ENCODE measurements around the gene TPD52L2. TPM values are rescaled to one million over a fixed set of nuclear protein-coding genes. Genes with fewer than 3 reads are reported as not detected.
A peak's percentile ranks its signal among the peaks of the same experiment; 100 is the strongest.

TPD52L2 gene
- total RNA-seq, 2 experiments from 2014 or later = 43.1 to 44.6 TPM

DNA sequence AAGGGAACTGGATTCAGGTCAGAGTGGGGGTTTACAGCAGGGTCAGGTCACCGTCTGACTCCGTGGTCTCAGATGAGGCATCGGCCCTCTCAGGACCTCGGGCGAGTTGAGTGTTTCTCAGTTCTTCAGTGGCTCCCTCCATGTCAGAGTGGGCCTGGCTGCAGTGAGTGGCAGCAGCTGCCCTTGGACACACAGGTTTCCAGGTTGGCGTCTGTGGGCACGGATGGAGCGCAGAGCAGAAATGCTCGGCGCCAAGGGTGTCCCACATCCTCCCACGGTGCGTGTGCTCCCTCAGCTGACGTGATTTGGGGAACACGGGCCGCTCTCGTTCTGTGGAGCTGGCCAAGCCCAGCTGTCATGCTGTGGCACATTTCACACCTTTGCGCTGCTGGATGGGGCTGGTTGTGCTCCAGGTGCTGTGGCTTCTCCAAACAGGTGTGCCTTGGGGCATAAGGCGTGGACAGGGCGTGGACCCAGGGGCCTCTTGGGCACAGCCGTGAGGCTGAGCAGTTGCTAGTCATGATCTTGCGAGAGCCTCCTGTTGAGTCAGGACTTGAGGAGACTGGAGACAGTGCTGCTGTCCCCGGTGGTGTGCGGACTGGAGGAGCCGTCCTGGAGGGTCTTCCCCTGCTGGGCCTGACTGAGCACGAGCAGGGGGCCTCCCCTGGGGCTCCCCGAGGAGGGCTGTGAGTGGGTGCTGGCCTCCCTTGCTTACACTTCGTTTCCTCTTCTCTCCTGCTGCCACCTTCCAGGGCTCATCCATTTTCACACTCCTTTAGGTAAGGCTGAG, 20.4 kb downstream of the TPD52L2 start:
- Mint-ChIP-seq H3K27me3 (no peaks in the 10 kb centered on the region), H3K36me3 (ENCODE audit: low read depth) (peaks cover 16% of the 10 kb centered on the region), H3K27ac (no peak overlapping the region), H3K4me1 (ENCODE audit: low read depth) (no peaks in the 10 kb centered on the region), H3K9me3 (no peaks in the 10 kb centered on the region), H3K4me3 (no peak overlapping the region)
- ATAC-seq (peak; percentile 37), DNase-seq (no peak)
- CTCF ChIA-PET = no interaction called here
- POLR2A ChIA-PET = interaction anchor here (0.6 to 1.6 kb wide), 2 partner anchors 9 to 20 kb away, joined by 4 to 5 read pairs; partner anchors contain the start of gene DNAJC5
- TF ChIP-seq, protein P1, sequence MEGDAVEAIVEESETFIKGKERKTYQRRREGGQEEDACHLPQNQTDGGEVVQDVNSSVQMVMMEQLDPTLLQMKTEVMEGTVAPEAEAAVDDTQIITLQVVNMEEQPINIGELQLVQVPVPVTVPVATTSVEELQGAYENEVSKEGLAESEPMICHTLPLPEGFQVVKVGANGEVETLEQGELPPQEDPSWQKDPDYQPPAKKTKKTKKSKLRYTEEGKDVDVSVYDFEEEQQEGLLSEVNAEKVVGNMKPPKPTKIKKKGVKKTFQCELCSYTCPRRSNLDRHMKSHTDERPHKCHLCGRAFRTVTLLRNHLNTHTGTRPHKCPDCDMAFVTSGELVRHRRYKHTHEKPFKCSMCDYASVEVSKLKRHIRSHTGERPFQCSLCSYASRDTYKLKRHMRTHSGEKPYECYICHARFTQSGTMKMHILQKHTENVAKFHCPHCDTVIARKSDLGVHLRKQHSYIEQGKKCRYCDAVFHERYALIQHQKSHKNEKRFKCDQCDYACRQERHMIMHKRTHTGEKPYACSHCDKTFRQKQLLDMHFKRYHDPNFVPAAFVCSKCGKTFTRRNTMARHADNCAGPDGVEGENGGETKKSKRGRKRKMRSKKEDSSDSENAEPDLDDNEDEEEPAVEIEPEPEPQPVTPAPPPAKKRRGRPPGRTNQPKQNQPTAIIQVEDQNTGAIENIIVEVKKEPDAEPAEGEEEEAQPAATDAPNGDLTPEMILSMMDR (IDR thresholded peaks at IDR 0.05) = no peak
- intact Hi-C loops (cut with micrococcal nuclease) = no loop called here

DNA sequence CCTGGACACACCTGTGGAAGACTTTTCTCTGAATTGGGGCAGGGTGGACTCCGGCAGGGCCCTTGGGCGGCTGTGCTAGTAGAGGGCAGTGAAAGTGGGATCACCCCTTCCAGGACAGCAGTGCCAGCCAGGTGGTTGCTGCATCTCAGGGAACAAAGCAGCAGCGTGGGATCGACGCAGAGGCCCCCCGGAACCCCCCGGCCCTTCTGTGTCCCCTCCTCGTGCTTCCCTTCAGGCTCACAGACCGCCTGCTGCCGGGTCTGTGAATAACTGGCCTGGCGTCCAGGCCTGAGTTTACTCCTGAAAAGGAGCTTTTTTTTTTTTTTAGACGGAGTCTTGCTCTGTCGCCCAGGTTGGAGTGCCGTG, 21.0 kb downstream of the TPD52L2 start:
- CTCF ChIA-PET = no interaction called here

DNA sequence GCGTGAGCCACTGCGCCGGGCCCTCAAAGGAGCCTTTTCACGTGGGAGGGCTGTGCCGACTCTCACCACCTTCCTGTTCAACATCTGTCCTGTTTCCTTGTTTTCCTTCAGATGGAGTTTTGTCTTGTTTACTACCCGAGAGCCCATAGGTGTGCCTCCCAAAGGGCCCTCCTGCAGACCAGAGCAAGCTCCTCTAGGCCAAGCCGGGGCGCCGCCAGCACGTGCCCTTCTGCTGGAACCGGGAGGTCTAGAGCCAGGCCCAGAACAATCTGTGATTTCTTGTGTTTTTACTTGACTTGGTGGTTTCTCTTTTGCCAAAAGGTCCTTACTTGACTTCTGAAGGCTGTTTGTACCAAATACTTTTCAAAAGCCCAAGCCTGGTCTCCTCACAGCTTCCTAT, 21.9 kb downstream of the TPD52L2 start:
- POLR2A ChIA-PET = interaction anchor here (0.6 kb wide), 1 partner anchor 9 kb away, joined by 4 read pairs; no protein-coding TSS in a partner anchor
- TF ChIP-seq, protein P1 (IDR thresholded peaks at IDR 0.05) = no peak
- DNase-seq (no peak), ATAC-seq (no peak)
- no peak overlapping the region for H3K4me3 Mint-ChIP-seq
- no peak overlapping the region for H3K27ac Mint-ChIP-seq
- no peaks in the 10 kb centered on the region for H3K9me3 Mint-ChIP-seq
- peaks cover 18% of the 10 kb centered on the region for H3K36me3 Mint-ChIP-seq (ENCODE audit: low read depth)
- intact Hi-C loops (cut with micrococcal nuclease) = no loop called here
- CTCF ChIA-PET = interaction anchor here (1.2 kb wide), 1 partner anchor 12 kb away, joined by 4 read pairs; no protein-coding TSS in a partner anchor
- no peaks in the 10 kb centered on the region for H3K4me1 Mint-ChIP-seq (ENCODE audit: low read depth)
- H3K27me3 Mint-ChIP-seq = no peaks in the 10 kb centered on the region

More for the DNA sequence above, 21.0 kb downstream of the TPD52L2 start:
- Mint-ChIP-seq H3K9me3 (no peaks in the 10 kb centered on the region), H3K27me3 (no peaks in the 10 kb centered on the region), H3K27ac (no peak overlapping the region), H3K4me1 (ENCODE audit: low read depth) (no peaks in the 10 kb centered on the region), H3K36me3 (ENCODE audit: low read depth) (peaks cover 16% of the 10 kb centered on the region), H3K4me3 (no peak overlapping the region)
- DNase-seq (no peak), ATAC-seq (no peak)
- POLR2A ChIA-PET = no interaction called here
- intact Hi-C loops (cut with micrococcal nuclease) = no loop called here
- TF ChIP-seq, protein P1 (IDR thresholded peaks at IDR 0.05) = no peak

DNA sequence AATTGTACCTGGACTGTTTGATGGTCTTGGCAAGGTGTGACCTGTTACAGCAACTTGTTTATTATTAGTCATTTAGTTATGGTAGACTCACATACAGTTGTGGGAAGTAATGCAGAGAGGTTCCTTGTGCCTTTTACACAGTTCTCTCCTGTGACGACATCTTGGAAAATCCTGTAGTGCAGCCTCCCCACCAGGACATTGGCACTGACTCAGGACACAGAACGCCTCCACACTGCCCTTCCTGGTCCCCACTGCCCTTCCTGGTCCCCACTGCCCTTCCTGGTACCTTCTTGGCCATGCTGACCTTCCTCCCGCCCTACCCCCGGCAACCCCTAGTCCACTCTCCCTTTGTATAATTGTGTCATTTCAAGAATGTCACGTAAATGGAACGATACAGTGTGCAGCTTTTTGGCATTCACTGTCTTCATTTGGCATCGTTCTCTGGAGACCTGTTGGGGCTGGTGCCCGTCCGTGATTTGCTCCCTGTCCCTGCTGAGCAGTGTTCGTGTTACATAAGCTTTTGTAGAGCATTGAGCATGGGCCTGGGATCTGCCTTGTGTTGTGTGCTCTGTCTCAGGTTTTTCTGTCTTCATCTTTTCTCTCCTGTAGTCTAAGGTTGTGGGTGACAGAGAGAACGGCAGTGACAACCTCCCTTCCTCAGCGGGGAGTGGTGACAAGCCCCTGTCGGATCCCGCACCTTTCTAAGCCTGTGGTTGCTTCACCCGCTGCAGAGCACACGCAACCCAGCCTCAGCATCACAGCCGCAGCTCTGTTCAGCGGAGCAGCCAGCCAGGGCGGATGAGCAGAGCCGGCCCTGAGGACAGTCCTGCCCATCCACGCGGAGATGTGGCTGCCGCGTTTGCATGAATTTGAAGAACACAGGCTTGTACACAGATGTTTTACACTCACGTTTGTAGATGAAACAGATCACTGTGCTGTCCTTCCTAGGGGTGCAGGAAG, 24.5 kb downstream of the TPD52L2 start:
- DNase-seq = no peak
- Mint-ChIP-seq H3K9me3 (no peaks in the 10 kb centered on the region), H3K36me3 (ENCODE audit: low read depth) (peaks cover 15% of the 10 kb centered on the region), H3K4me3 (no peak overlapping the region), H3K4me1 (ENCODE audit: low read depth) (peaks cover 4% of the 10 kb centered on the region), H3K27ac (peak overlapping the region; percentile 50), H3K27me3 (no peaks in the 10 kb centered on the region)
- TF ChIP-seq, protein P1 (IDR thresholded peaks at IDR 0.05) = no peak
- POLR2A ChIA-PET = no interaction called here
- intact Hi-C loops (cut with micrococcal nuclease) = no loop called here
- CTCF ChIA-PET = no interaction called here
- ATAC-seq = no peak
